HG03066 (cell line): ENCODE results near the gene PVR.
"Not testable (repeated sequence)": the region's sequence is repeated elsewhere in the genome, so short reads cannot be mapped to it uniquely, and the experiment has no call there.

Source experiments
- ATAC-seq: cut with Tn5 transposase; IDR thresholded peaks from one replicate; pipeline ENCODE4 v1.9.1; 2021; ENCODE audit warnings: low read depth; ENCODE audit not compliant: unreplicated experiment

The PVR gene

GRCh38 chr19:44617110-44617880, 26.4 kb upstream of the PVR start:
- no peak for ATAC-seq

GRCh38 chr19:44618640-44619357, 24.9 kb upstream of the PVR start:
- no peak for ATAC-seq

- no peak for ATAC-seq
Measured at GRCh38 chr19:44620667-44621066, 23.0 kb upstream of the PVR start.

GRCh38 chr19:44621367-44621766, 22.3 kb upstream of the PVR start:
- no peak for ATAC-seq

GRCh38 chr19:44623080-44623479, 20.6 kb upstream of the PVR start:
- ATAC-seq: no peak

GRCh38 chr19:44623626-44624025, 20.1 kb upstream of the PVR start:
- ATAC-seq: no peak

- ATAC-seq: no peak
Measured at GRCh38 chr19:44624840-44625354, 18.8 kb upstream of the PVR start.

GRCh38 chr19:44625637-44626036, 18.1 kb upstream of the PVR start:
- ATAC-seq: not testable (repeated sequence)

GRCh38 chr19:44626048-44626624, 17.6 kb upstream of the PVR start:
- ATAC-seq: no peak

- no peak for ATAC-seq
Measured at GRCh38 chr19:44627631-44628030, 16.1 kb upstream of the PVR start.

GRCh38 chr19:44628793-44629192, 14.9 kb upstream of the PVR start:
- no peak for ATAC-seq

- not testable (repeated sequence) for ATAC-seq
Measured at GRCh38 chr19:44631611-44632010, 12.1 kb upstream of the PVR start.

GRCh38 chr19:44634058-44634457, 9.7 kb upstream of the PVR start:
- ATAC-seq: not testable (repeated sequence)

GRCh38 chr19:44634785-44635184, 8.9 kb upstream of the PVR start:
- ATAC-seq: no peak

- no peak for ATAC-seq
Measured at GRCh38 chr19:44635581-44636438, 7.9 kb upstream of the PVR start.

GRCh38 chr19:44636439-44637389, 7.0 kb upstream of the PVR start:
- no peak for ATAC-seq

- no peak for ATAC-seq
Measured at GRCh38 chr19:44637390-44637764, 6.3 kb upstream of the PVR start.

GRCh38 chr19:44640518-44640917, 3.2 kb upstream of the PVR start:
- no peak for ATAC-seq

GRCh38 chr19:44641501-44642265, 2.0 kb upstream of the PVR start:
- no peak for ATAC-seq
